HG03025 (cell line): Measurements from ENCODE around the gene EMP3.
"Not testable (repeated sequence)": the region's sequence is repeated elsewhere in the genome, so short reads cannot be mapped to it uniquely, and the experiment has no call there.

Experiments used
- ATAC-seq: cut with Tn5 transposase; IDR thresholded peaks from one replicate; pipeline ENCODE4 v1.9.1; 2021; ENCODE audit warnings: mild to moderate bottlenecking, moderate library complexity; ENCODE audit not compliant: unreplicated experiment, low FRiP score

Gene EMP3

DNA sequence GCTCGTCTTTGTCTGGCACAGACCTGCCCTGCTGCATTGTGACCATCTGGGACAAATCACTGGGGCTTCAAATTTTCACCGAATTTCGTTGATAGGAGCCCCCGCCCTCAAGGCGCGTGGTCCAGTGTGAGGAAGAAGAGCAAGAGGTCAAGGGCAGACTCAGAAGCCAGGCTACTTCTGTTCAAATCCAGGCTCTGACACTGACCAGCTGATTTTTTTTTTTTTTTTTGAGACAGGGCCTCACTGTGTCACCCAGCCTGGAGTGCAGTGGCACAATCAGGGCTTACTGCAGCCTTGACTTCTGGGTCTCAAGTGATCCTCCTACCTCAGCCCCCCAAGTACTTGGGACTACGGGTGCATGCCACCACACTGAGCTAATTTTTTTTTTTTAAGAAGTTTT lies 46.0 kb downstream of the EMP3 start:
- no peak for ATAC-seq

DNA sequence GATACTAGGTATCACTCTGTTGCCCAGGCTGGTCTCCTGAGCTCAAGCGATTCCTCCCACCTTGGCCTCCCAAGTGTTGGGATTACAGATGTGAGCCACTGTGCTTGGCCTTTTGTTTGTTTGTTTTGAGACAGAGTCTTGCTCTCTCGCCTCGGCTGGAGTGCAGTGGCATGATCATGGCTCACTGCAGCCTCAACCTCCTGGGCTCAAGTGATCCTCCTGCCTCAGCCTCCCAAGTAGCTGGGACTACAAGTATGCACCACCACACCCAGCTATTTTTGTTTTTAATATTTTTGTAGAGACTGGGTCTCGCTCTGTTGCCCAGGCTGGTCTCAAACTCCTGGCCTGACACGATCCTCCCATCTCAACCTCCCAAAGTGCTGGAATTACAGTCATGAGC lies 46.4 kb downstream of the EMP3 start:
- ATAC-seq, result not testable (repeated sequence)

DNA sequence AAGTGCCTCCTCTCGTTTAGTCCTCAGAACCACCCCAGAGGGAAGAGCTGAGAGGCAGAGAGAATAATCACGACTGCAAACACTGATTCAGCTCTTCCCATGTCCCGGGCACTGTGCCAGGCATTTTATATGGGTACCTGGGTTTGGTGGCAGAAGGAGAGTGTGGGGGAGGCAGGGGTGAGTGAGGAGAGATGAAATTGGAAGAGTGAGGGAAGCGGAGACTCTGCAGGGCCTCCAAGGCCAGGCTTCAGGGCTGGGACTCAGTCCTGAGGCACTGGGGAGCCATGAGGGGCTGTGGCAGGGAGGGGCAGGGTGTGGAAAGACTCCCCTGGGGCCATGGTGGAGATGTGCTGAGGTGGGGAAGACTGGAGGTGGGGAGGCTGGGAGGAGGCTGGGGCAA lies 47.6 kb downstream of the EMP3 start:
- no peak for ATAC-seq

DNA sequence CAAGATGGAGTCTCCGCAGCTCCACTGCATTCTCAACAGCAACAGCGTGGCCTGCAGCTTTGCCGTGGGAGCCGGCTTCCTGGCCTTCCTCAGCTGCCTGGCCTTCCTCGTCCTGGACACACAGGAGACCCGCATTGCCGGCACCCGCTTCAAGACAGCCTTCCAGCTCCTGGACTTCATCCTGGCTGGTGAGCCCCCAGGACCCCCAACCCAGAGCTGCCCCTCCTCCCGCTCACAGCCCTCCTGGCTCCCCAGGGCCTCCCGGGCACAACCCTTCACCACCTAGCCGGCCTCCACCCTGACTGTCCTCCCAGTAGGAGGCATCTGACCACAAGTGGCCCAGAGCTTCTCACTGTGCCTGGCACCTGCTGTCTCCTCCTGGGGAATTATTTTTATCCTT lies 48.2 kb downstream of the EMP3 start:
- ATAC-seq, result no peak

DNA sequence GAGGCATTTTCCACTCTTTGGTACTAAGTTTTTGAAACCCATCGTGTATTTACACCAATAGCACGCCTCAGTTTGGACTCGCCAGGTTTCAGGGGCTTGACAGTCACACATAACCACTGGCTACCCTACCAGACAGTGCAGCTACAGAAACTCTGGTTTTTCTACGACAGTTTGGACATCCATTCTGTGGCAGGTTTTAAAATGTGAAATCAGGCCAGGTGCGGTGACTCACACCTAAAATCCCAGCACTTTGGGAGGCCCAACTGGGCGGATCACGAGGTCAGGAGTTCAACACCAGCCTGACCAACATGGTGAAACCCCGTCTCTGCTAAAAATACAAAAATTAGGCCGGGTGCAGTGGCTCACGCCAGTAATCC lies 52.8 kb downstream of the EMP3 start:
- ATAC-seq, result no peak

DNA sequence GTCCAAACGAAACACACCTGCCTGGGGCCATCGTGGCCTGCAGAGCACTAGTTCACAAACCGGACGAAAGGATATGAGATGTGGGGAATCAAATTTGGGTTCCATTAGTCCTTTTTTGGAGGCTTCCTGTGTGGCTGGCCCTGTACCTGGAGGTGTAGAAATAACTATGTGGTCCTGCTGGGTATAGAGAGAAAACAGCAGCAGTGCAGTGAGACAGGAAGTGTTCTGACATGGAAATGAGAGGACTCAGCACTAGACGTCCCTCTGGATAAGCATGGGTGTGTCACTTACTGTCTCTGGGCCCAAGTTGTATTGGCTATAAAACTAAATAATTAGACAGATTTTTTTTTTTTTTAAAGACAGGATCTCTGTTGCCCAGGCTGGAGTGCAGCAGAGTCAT lies 53.7 kb downstream of the EMP3 start:
- no peak for ATAC-seq
